Stomach smooth muscle (tissue), 2 donors: ENCODE measurements around the gene PIK3R5.

ENCODE experiments used
- H3K27ac ChIP-seq: one replicate; pipeline ENCODE4 v1.7.0; 2013; ENCODE audit warnings: mild to moderate bottlenecking, low read length, inconsistent platforms
- H3K27me3 ChIP-seq, 2 donors: one replicate each; pipeline ENCODE4 v1.7.0; 2013; ENCODE audit warnings: low read length in 2 of 2; ENCODE audit not compliant: insufficient read depth in 2 of 2, control insufficient read depth in 1 of 2
- H3K36me3 ChIP-seq, 2 donors: one replicate each; pipeline ENCODE4 v1.7.0; 2013; ENCODE audit warnings: low read length in 2 of 2; ENCODE audit not compliant: control insufficient read depth in 2 of 2, insufficient read depth in 2 of 2
- H3K4me1 ChIP-seq: one replicate; pipeline ENCODE4 v1.7.0; 2013; ENCODE audit warnings: low read length; ENCODE audit not compliant: control insufficient read depth, insufficient read depth
- H3K4me3 ChIP-seq, 2 donors: one replicate each; pipeline ENCODE4 v1.7.0; 2013; ENCODE audit warnings: low read length in 2 of 2
- H3K9ac ChIP-seq, 2 donors: one replicate each; pipeline ENCODE4 v1.7.0; 2013; ENCODE audit warnings: low read length in 2 of 2, mild to moderate bottlenecking in 1 of 2
- H3K9me3 ChIP-seq, 2 donors: one replicate each; pipeline ENCODE4 v1.7.0; 2013; ENCODE audit warnings: low read length in 2 of 2; ENCODE audit not compliant: control insufficient read depth in 2 of 2
- donor health status: healthy.
- donor health status: Pancreatic carcinoma.

Gene PIK3R5

DNA sequence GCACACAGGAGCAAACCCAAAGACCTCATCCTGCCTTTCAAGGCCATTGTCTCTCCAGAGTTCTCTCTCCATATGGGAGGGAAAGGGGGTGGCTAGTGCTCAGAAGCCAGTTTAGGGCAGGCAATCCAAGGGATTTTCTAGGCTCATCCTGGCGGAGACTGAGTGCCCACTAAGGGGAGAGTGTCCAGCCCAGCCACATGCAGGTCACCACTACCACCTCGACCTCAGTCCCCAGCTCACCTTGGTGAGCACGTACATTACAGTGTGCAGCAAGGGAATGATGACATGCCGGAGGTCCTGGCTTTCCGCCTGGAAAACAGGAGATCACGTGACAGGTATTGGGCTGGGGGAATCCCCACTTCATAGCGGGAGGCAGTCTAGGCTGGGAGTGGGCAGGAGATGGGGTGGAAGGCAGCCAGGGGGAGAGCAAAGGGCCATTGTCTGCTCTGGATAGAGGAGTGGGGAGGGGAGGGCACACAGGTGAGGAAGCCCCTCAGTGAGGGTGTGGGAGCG lies 127.9 kb downstream of the PIK3R5 start:
- Histone ChIP-seq H3K36me3 (no peaks in the 10 kb centered on the region), H3K4me3 (no peak overlapping the region), H3K9me3 (peaks cover 0 to 7% of the 10 kb centered on the region in 2 donors), H3K27me3 (peaks cover 23 to 27% of the 10 kb centered on the region in 2 donors), H3K4me1 (no peaks in the 10 kb centered on the region), H3K27ac (no peak overlapping the region), H3K9ac (no peak overlapping the region)

DNA sequence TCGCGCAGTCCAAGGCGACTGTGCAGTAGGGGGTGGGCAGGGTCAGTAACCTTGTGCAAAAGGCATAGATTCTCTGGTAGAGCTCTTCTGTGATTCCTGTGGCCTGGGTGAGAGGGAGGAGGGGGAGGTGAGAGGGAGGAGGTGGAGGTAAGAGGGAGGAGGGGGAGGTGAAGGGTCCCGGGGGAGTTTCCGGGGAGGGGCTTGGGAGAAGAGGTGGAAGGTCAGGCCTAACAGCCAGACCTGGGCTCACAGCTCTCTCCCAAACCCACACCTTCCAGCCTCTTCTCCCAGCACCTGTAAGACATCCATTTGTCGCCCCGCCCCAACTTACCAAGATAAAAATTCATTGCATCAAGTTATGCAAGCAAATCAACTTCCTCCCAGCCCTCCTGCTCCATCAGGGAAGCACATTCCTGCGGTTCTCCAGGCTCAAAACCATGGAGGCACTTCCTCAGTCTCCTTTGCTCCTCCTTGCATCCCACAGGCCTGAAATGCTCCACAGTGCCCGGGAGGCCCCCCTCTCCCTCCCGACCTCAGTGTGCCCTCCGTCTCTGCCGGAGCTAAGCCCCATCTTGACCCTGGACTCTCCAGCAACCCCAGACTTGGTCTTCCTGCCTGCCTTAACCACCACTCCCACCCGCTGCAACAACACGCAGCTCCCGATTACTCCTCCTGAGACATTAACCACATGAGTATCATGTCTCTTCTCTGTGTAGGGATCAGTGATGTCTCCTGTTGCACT lies 128.5 kb downstream of the PIK3R5 start:
- Histone ChIP-seq H3K9me3 (peaks cover 0 to 7% of the 10 kb centered on the region in 2 donors), H3K4me3 (no peak overlapping the region), H3K27ac (no peak overlapping the region), H3K9ac (no peak overlapping the region), H3K36me3 (no peaks in the 10 kb centered on the region), H3K27me3 (peaks cover 25% of the 10 kb centered on the region in 2 donors), H3K4me1 (no peaks in the 10 kb centered on the region)

DNA sequence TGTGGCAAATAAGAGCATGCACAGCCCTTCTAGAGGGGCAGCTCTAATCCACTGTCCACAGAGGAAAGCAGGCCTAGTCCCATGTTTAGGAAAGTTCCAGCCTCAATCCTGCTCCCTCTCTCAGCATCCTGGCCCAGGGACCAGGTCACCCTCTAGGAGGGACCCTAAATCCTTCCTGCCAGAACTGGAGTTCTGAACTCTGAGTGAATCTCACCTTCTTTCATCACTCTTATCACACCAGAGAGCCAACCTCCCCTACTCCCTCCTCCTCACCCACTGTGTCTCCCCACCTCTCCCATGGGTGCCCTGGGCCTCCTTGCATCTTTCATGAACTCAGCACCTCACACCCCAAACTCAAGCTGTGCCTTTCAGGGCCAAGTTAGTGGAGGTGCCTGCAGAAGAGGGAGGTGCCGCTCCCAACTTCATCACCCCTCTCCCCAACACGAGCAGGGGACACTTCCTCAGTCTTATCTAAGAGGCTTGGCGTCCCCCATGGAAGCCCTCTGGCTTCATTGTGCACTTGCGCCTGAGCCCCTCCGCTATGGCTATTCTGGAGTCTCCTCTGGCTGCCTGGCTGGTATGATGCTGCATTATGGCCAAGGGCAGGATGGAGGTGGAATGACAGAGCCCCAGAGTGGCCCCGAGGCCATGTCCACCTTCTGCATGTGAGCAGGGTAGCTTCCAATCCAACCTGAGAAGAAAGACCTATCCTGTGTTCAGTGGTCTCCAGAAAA lies 129.7 kb downstream of the PIK3R5 start:
- Histone ChIP-seq H3K27me3 (peaks cover 25 to 29% of the 10 kb centered on the region in 2 donors), H3K4me1 (no peaks in the 10 kb centered on the region), H3K36me3 (no peaks in the 10 kb centered on the region), H3K4me3 (no peak overlapping the region), H3K27ac (no peak overlapping the region), H3K9me3 (peaks cover 0 to 7% of the 10 kb centered on the region in 2 donors), H3K9ac (no peak overlapping the region)

DNA sequence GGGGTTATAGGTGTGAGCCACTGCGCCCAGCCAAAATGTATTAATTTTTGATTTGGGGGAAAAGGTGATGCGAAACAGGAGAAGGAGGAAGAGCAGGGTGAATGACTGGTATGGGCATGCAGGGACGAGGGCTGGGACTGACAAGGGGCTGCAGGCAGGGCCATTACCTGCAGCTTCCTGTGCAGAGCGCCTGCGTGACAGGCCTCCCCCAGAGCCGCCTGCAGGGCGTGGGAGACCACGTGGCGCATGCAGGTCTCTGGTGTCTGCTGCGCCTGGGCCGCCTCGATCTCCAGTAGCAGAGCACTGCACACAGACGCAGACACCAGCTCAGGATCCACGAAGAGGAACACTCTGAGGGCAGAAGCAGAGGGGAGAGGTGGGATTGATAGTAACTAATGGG lies 130.4 kb downstream of the PIK3R5 start:
- H3K4me1 ChIP-seq: no peaks in the 10 kb centered on the region
- H3K9ac ChIP-seq: no peak overlapping the region
- H3K27me3 ChIP-seq: peaks cover 25 to 29% of the 10 kb centered on the region in 2 donors
- H3K27ac ChIP-seq: no peak overlapping the region
- H3K36me3 ChIP-seq: no peaks in the 10 kb centered on the region
- peaks cover 0 to 7% of the 10 kb centered on the region in 2 donors for H3K9me3 ChIP-seq
- H3K4me3 ChIP-seq: no peak overlapping the region

DNA sequence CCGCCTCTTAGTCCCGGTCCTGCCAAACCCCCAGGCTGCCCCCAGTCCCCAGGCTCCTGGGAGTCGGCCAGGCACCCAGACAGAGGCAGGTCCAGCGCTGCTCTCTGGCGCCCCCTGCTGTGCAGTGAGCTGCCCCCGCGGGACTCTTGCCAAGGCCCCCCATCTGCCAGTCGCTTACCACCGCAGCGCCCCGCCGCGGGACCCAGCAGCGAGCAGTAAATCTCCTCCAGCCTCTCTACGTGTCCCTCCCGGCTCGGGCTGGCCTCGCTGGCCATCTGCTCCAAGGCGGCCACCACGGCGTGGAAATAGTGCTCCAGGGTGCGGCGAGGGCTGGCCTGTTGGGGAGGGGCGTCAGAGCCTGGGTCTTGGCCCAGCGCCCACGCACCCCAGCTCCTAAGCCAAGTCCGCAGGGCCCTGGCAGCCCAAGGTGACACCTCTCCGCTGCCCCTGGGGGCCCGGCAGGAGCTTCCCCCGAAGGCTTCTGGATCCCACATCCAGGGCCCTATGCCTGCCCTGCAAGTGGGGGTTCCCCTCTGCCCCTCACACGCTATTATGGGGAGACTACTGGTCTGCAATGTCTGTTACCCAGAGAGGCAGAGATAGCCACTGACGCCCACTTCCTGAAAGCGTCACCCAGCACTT lies 132.7 kb downstream of the PIK3R5 start:
- no peak overlapping the region for H3K27ac ChIP-seq

DNA sequence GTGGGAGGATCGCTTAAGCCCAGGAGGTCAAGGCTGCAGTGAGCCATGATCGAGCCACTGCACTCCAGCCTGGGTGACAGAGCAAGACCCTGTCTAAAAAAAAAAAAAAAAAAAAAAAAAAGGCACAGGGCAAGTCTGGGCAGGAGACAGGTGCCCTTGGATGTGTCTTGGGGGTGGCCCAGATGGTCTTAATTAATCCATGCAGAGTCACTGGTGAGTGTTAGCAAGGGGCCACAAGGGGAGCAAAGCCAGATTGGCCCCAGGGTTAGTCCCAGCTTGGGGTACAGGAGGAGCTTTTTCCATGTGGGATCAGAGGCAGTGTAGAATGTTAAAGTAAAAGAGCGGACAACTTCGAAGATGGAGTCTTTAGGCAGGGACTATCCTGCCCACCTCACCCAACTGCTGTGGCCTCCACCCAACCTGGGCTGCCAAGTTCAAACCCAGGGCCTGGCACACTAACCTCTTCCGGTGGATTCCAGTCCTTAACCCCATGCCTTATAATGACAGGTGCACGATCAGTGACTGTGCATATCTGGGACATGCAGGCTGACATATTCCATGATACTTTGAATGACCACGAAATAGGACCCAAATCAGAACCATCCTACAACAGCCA lies 134.2 kb downstream of the PIK3R5 start:
- no peak overlapping the region for H3K4me3 ChIP-seq
- H3K9me3 ChIP-seq: peaks cover 0 to 7% of the 10 kb centered on the region in 2 donors
- H3K27me3 ChIP-seq: peaks cover 15 to 29% of the 10 kb centered on the region in 2 donors
- H3K36me3 ChIP-seq: no peaks in the 10 kb centered on the region
- H3K9ac ChIP-seq: no peak overlapping the region
- no peak overlapping the region for H3K27ac ChIP-seq
- no peaks in the 10 kb centered on the region for H3K4me1 ChIP-seq

More for the DNA sequence above, 132.7 kb downstream of the PIK3R5 start:
- Histone ChIP-seq H3K9me3 (peaks cover 0 to 7% of the 10 kb centered on the region in 2 donors), H3K36me3 (no peaks in the 10 kb centered on the region), H3K4me3 (no peak overlapping the region), H3K9ac (no peak overlapping the region), H3K27me3 (peaks cover 25 to 36% of the 10 kb centered on the region in 2 donors), H3K4me1 (no peaks in the 10 kb centered on the region)

GRCh38 chr17:8830141-8830540 lies 135.4 kb downstream of the PIK3R5 start:
- Histone ChIP-seq H3K4me1 (no peaks in the 10 kb centered on the region), H3K4me3 (no peak overlapping the region), H3K27me3 (peaks cover 9 to 23% of the 10 kb centered on the region in 2 donors), H3K36me3 (no peaks in the 10 kb centered on the region), H3K9ac (no peak overlapping the region), H3K27ac (no peak overlapping the region), H3K9me3 (no peaks in the 10 kb centered on the region)

GRCh38 chr17:8829036-8829941 lies 136.2 kb downstream of the PIK3R5 start:
- Histone ChIP-seq H3K27me3 (peaks cover 9 to 23% of the 10 kb centered on the region in 2 donors), H3K9ac (no peak overlapping the region), H3K27ac (no peak overlapping the region), H3K36me3 (no peaks in the 10 kb centered on the region), H3K4me3 (no peak overlapping the region), H3K4me1 (no peaks in the 10 kb centered on the region), H3K9me3 (peaks cover 0 to 3% of the 10 kb centered on the region in 2 donors)
